Lung (tissue), 12 donors: ENCODE measurements around the gene LINC01488. TPM values are rescaled to one million over a fixed set of nuclear protein-coding genes. Genes with fewer than 3 reads are reported as not detected.

Experiments used
- ATAC-seq: fragments of 200-7000 bp; cut with Tn5 transposase; one replicate; pipeline ENCODE4 v1.9.1; 2020; ENCODE audit warnings: moderate number of reproducible peaks; ENCODE audit not compliant: insufficient read depth, low FRiP score
- DNase-seq, 3 donors: peaks; one replicate each; pipeline ENCODE4 v3.0.0-alpha.2; 2013 to 2017
- H3K27ac ChIP-seq, 2 donors: one replicate each; pipeline ENCODE4 v1.5.1; 2013; ENCODE audit warnings: mild to moderate bottlenecking in 2 of 2, moderate library complexity in 2 of 2, control low read depth in 1 of 2, inconsistent platforms in 1 of 2, low read depth in 1 of 2, low read length in 1 of 2
- H3K27me3 ChIP-seq, 3 donors: one replicate each; pipeline ENCODE4 v1.5.1; 2013; ENCODE audit warnings: low read length in 2 of 3; ENCODE audit not compliant: control insufficient read depth in 3 of 3, insufficient read depth in 3 of 3
- H3K36me3 ChIP-seq, 4 donors: one replicate each; pipeline ENCODE4 v1.5.1; 2013; ENCODE audit warnings: low read length in 4 of 4, mild to moderate bottlenecking in 1 of 4, moderate library complexity in 1 of 4; ENCODE audit not compliant: control insufficient read depth in 4 of 4, insufficient read depth in 4 of 4
- H3K4me1 ChIP-seq, 5 donors: one replicate each; pipeline ENCODE4 v1.5.1; 2013; ENCODE audit warnings: low read length in 5 of 5, mild to moderate bottlenecking in 2 of 5, moderate library complexity in 1 of 5; ENCODE audit not compliant: control insufficient read depth in 5 of 5, insufficient read depth in 5 of 5
- H3K4me3 ChIP-seq: one replicate; pipeline ENCODE4 v1.5.1; 2013; ENCODE audit warnings: mild to moderate bottlenecking, control low read depth, moderate library complexity
- H3K9ac ChIP-seq, 2 donors: one replicate each; pipeline ENCODE4 v1.5.1; 2013; ENCODE audit warnings: low read length in 2 of 2, control low read depth in 1 of 2; ENCODE audit not compliant: insufficient read depth in 1 of 2
- H3K9me3 ChIP-seq, 4 donors: one replicate each; pipeline ENCODE4 v1.5.1; 2013; ENCODE audit warnings: low read length in 3 of 4, mild to moderate bottlenecking in 1 of 4, moderate library complexity in 1 of 4; ENCODE audit not compliant: control insufficient read depth in 4 of 4, insufficient read depth in 3 of 4
- WGBS, 2 donors: extraction: QIAGEN DNeasy Blood & Tissue Kit; methylation state at CpG; one replicate each; pipeline ENCODE4 v1.1.7; 2013; 5-methylcytosine and 5-hydroxymethylcytosine counted together
- polyA plus RNA-seq, 2 donors: library from polyadenylated mRNA; stranded (reverse); fragments of 200-250 nt; gene quantifications; one replicate each; pipeline ENCODE4 v1.2.1, GENCODE V29; 2013
- total RNA-seq, 2 donors: library from RNA; depleted of rRNA in 1 of 2; stranded (reverse); fragments of >200 nt in 1 of 2; gene quantifications; one replicate each; pipeline ENCODE4 v1.2.1, GENCODE V29; 2014 to 2021
- TF ChIP-seq, protein P1 (sequence below): IDR thresholded peaks from 2 replicates; pipeline ENCODE4 v1.5.1; 2012; ENCODE audit warnings: mild to moderate bottlenecking; ENCODE audit errors: control extremely low read depth, extremely low read depth
- donor health status: control.
- donor health status: control.
- donor health status: Bipolar disorder and iron deficiency.
- donor health status: healthy.
- donor health status: DM: yes; HTN: yes; CAD: no.

LINC01488 gene
- total and polyA plus RNA-seq, 4 donors: not detected

DNA sequence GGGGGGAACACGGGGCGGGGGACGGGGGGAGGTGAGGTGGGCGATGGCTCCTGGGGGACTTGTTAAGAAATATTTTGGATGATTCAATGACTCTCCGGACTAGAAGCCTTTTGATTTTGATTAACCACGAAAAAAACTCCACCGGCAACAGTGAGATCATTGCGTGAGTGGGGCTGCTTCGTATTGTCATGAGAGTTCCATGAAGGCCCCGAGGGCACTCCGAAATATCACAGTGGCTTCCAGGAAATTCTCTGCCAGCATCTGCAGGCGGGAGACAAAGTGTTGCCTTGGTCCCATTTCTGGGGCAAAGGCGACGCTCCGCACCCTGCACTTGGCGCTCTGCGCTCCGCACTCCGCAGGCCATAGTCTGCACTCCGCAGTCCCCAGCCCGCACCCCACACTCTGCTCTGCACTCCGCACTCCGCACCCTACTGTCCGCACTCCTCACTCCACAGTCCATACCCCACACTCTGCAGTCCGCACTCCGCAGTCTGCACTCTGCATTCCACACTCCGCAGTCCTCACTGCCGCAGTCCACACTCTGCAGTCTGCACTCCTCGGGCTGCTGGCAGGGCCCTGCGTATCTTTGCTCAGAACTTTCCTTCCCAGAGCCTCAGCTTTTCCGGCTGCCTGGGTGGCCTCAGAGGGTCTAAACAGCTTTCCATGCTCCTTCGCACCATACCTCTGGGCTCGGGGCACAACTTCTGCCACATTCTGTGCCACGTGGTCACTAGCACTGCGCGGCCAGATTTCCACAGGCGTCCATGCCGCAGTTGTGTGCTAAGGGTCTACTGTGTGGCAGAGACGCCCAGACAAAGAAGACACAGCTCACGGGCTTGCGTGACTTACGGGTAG, 61.1 kb downstream of the LINC01488 start:
- H3K9me3 ChIP-seq: no peaks in the 10 kb centered on the region
- no peaks in the 10 kb centered on the region for H3K36me3 ChIP-seq
- no peaks in the 10 kb centered on the region for H3K27me3 ChIP-seq
- H3K4me1 ChIP-seq: peaks cover 0 to 42% (median 27%) of the 10 kb centered on the region in 5 donors
- no peak overlapping the region for H3K9ac ChIP-seq
- no peak overlapping the region for H3K27ac ChIP-seq
- 86 to 92% methylated on average over 42 of the region's 42 CpGs for WGBS, 2 donors
- no peak overlapping the region for H3K4me3 ChIP-seq
- TF ChIP-seq, protein P1, sequence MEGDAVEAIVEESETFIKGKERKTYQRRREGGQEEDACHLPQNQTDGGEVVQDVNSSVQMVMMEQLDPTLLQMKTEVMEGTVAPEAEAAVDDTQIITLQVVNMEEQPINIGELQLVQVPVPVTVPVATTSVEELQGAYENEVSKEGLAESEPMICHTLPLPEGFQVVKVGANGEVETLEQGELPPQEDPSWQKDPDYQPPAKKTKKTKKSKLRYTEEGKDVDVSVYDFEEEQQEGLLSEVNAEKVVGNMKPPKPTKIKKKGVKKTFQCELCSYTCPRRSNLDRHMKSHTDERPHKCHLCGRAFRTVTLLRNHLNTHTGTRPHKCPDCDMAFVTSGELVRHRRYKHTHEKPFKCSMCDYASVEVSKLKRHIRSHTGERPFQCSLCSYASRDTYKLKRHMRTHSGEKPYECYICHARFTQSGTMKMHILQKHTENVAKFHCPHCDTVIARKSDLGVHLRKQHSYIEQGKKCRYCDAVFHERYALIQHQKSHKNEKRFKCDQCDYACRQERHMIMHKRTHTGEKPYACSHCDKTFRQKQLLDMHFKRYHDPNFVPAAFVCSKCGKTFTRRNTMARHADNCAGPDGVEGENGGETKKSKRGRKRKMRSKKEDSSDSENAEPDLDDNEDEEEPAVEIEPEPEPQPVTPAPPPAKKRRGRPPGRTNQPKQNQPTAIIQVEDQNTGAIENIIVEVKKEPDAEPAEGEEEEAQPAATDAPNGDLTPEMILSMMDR: no peak
- ATAC-seq: no peak
- DNase-seq: peak; percentile 54 to 79 (median 60)

Other genes with a start within 250 kb of the LINC01488 start
- under 1 TPM; 0.52 to 0.77 TPM for gene MYEOV, start 187.5 kb upstream of the LINC01488 start, total RNA-seq
- under 1 TPM; 0.37 to 0.82 TPM for gene MYEOV, start 187.5 kb upstream of the LINC01488 start, polyA plus RNA-seq
- 100 to 1,000 TPM; 101 to 190 TPM for gene CCND1, start 159.5 kb downstream of the LINC01488 start, total RNA-seq
- gene CCND1, start 159.5 kb downstream of the LINC01488 start, polyA plus RNA-seq: 10 to 100 TPM; 32.1 to 67.5 TPM
- 10 to 100 TPM; 12.4 to 25.9 TPM for gene LTO1, start 193.7 kb downstream of the LINC01488 start, total RNA-seq
- 10 to 100 TPM; 12.8 to 27.5 TPM for gene LTO1, start 193.7 kb downstream of the LINC01488 start, polyA plus RNA-seq
- gene FGF19, start 222.4 kb downstream of the LINC01488 start, total RNA-seq: under 1 TPM in 1 of 2 donors, not detected in 1; 0.09 TPM
- gene FGF19, start 222.4 kb downstream of the LINC01488 start, polyA plus RNA-seq: not detected